Stimulated activated CD4-positive, alpha-beta T cell treated with anti-CD3 and anti-CD28 coated beads, Interleukin-2, amount 100 ng/mL, for 4 hours (primary cell): Measurements from ENCODE around the gene LEO1.
"Not testable (repeated sequence)": the region's sequence is repeated elsewhere in the genome, so short reads cannot be mapped to it uniquely, and the experiment has no call there.

Experiments
- DNase-seq: peaks from one replicate; pipeline ENCODE4 v3.0.0-alpha.2; 2020; ENCODE audit warnings: low read depth

LEO1 gene

DNA sequence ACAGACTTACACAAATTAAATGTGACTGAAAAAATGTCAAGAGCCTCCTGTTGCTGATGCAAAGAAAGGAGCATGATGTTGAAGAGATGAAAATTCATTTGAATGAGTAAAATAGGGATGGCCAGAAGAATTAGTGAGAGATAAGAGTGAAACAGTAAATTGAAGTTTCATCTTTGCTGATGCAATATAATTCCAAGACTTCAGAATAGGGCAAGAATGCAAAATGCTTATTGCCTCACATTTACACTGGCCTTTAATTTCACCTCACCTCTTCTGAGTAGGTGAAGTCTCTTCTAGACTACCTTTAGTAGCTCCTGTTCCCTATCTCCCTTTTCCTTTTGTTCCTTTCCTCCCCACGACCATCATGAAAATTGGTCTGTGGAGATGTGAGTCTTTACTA, 32.1 kb upstream of the LEO1 start:
- DNase-seq, result no peak

GRCh38 chr15:52003089-52003488, 31.5 kb upstream of the LEO1 start:
- DNase-seq, result not testable (repeated sequence)

- DNase-seq, result no peak
Measured at GRCh38 chr15:52002351-52002750, 30.8 kb upstream of the LEO1 start.

GRCh38 chr15:51992953-51993352, 21.4 kb upstream of the LEO1 start:
- DNase-seq, result no peak

DNA sequence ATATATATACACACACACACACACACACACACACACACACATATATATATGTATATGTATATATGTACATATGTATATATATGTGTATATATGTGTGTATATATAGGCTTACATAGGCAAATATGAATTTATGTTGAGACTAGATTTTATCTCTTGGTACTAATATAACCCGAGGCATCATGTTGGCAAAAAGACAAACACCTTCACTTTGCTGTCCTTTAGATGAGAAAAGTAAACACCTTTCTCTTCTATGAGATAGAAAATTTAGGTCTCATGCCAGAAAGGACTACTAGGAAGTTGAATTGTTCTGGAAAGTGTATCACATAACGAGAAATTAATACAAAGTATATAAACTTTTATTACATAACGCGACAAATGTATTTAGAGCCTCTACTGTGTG, 19.6 kb upstream of the LEO1 start:
- DNase-seq, result no peak

GRCh38 chr15:51982770-51983103, 11.2 kb upstream of the LEO1 start:
- DNase-seq, result no peak

GRCh38 chr15:51982013-51982769, 10.6 kb upstream of the LEO1 start:
- DNase-seq, result no peak

DNA sequence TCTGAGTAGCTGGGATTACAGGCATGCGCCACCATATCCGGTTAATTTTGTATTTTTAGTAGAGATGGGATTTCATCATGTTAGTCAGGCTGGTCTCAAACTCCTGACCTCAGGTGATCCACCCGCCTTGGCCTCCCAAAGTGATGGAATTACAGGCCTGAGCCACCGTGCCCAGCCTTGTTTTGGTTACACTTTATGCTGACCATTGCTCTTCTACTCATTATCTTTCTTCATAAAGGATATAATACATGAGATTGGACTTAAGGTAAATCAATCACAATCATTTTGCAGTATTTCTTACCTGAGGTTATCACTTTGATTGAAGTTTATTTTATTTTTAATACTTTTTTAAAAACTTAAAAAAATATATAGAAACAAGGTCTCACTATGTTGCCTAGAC, 2.2 kb upstream of the LEO1 start:
- no peak for DNase-seq

DNA sequence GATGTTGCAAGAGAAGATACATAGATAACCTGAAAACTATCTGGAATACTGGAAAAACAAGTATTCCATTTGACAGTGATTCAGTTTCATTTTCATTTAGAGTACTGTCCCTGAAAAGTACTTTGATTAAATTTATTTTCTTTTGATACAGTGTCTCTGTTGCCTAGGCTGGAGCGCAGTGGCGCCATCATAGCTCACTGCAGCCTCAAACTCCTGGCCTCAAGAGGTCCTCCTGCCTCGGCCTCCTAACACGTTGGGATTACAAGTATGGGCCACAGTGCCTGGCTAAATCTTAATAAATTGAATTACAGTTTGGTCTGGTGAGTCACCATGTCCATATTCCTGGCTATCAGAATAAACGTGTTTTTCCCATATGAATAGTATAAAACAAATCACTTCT, 1.6 kb upstream of the LEO1 start:
- no peak for DNase-seq

DNA sequence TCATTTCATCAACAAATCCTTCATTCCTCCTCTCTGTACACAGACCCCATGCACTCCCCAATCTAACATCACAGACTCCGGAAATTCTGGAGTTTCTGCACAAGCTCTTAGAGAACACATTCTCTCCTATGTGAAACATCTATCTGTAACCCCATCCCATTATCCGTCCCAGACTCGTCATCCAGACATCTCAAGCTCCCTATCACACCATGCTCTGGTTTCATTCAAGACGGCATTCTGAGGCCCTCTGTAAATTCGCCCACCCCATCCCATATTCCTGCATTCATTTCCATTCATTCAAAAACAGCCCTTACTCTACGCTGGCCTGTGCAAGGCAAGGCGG, 575 bp downstream of the LEO1 start:
- DNase-seq, result no peak

DNA sequence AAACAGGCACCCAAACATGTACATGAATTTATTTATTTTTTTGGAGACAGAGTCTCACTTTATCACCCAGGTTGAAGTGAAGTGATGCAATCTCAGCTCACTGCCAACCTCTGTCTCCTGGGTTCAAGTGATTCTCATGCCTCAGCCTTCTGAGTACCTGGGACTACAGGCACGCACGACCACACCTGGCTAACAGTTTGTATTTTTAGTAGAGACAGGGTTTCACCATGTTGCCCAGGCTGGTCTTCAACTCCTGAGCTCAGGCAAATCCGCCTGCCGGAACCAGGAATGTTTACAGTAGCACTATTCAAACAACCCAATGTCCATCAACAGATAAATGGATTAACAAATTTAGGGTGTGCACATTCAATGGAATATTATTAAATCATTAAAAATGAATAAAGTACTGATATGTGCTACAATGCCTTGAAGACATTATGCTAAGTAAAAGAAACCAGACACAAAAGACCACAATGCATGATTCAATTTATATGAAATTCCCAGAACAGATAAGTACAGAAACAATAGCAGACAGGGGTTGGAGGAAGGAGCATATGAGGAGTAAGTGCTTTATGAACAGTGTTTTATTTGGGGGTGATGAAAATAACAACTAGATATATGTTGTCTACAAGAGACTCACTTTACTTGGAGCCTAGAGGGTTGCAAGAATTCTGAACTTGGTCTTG, 1.3 kb downstream of the LEO1 start:
- DNase-seq, result no peak

- no peak for DNase-seq
Measured at GRCh38 chr15:51969728-51970127, 1.9 kb downstream of the LEO1 start.

DNA sequence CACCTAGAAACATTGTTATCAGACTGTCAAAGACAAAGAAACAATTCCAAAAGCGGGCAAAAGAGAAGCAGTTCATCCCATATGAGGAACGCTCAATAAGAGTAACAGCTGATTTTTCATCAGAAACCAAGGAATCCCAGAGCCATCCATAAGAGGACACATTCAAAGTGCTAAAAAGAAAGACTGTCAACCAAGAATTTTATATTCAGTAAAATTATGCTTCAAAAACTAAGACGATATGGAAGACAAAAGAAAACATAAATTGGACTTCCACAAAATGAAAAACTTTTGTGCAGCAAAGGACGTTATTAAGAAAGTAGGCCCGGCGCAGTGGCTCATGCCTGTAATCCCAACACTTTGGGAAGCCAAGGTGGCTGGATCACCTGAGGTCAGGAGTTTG, 4.0 kb downstream of the LEO1 start:
- no peak for DNase-seq

DNA sequence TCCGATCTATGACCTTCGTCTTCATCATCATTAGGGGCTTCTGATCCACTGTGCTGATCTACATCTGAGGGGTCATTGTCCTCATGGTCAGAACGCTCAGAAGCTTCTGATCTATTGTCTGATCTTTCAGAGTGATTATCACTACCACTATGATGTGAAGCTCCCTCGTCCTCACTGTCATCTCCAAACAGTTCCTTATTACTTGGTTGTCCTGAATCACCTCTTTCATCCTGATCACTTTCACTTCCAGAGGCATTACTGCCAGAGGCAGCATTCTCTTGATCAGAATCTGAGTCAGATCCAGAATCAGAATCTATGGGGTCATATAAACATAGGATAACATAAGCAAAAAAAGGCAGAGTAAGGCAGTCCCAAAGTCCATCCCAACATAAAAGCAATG, 5.4 kb downstream of the LEO1 start:
- no peak for DNase-seq

- DNase-seq, result no peak
Measured at GRCh38 chr15:51965691-51966090, 5.9 kb downstream of the LEO1 start.

- DNase-seq, result no peak
Measured at GRCh38 chr15:51955504-51955903, 16.1 kb downstream of the LEO1 start.

- no peak for DNase-seq
Measured at GRCh38 chr15:51952805-51953204, 18.8 kb downstream of the LEO1 start.

DNA sequence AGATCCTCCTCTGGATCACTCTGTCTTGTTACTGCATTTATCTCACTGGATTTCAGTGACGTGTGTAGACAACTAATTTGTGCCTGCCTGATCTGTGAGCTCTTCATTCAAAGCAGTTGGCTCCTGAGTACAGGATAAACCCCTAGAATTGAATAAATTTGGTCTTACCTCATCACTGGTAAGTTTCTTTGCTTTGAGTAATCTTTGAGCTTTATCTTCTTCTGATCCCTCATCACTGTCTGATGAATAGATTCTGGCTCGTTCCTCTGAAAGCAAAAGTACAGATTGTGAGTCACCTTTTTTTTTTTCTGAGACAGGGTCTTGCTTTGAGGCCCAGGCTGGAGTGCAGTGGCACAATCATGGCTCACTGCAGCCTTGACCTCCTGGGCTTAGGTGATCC, 24.5 kb downstream of the LEO1 start:
- no peak for DNase-seq

GRCh38 chr15:51939216-51939615, 32.4 kb downstream of the LEO1 start:
- no peak for DNase-seq

- DNase-seq, result no peak
Measured at GRCh38 chr15:51938286-51938685, 33.3 kb downstream of the LEO1 start.

DNA sequence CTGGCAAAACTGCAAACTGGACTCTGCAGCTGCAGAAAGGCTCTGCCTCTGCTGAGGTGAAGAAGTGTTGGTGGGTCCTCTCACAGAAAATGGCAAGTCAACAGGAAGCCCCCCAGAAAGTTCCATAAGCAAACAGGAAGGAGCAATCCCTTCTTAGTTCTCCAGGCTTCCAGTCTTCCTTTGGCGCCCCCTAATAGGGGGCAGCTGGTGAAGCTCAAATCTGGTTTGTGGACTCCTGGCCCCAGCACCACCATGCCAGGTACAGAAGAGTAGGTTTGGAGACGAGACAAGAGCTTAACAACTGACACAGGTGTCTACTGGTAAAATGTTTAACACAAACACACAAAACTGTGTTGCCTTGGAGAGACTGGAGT, 35.5 kb downstream of the LEO1 start:
- DNase-seq, result no peak

DNA sequence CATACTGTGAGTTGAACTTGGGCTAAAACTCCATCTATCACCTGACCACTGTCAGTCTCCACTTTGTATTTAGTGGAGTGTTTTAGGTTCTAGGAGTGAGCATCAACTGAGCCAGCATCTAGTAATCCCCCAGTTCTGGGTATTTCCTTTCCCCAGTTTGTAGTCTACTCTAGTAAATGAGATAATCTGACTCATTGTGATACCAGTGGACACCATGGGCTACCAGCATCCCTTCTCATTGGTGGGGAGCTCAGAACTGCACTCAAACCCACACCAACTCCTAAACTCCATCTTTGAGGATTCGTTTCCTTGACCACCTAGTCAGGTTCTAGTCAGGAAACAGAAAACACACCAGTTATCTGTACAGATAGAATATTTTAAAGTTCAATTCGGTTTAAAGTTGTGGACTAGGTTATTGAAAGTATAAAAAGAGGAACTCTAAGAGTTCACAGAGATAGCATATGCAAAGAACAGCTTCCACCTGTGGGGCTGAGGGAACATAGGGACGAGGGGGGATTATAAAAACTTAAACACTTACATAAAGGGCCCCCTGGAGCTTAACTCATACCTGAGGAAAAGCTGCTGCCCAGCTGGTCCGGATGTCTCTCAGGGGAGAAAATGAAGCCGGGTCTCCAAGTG, 36.0 kb downstream of the LEO1 start:
- DNase-seq, result no peak

GRCh38 chr15:51932161-51932560, 39.4 kb downstream of the LEO1 start:
- DNase-seq, result no peak

GRCh38 chr15:51931638-51932037, 39.9 kb downstream of the LEO1 start:
- no peak for DNase-seq
